GM12878 (cell line): ENCODE measurements around the gene DTNA. TPM values are rescaled to one million over a fixed set of nuclear protein-coding genes. Genes with fewer than 3 reads are reported as not detected.

ENCODE experiments used
- ATAC-seq: fragments of 200-7000 bp; cut with Tn5 transposase; 3 replicates; pipeline ENCODE4 v1.9.1; 2020; ENCODE audit warnings: mild to moderate bottlenecking, moderate library complexity
- BruUV-seq: library from RNA; stranded (reverse); fragments of 400-500 nt; replicated peaks from 2 replicates; lab custom pipeline; 2021; lab: Mats Ljungman, UMichigan
- CTCF ChIA-PET: fragments of 300-600 bp; sonication (Branson Sonifier 250); formaldehyde crosslinking; extraction: SDS; loops from one replicate; lab custom pipeline; 2021; ENCODE audit warnings: inconsistent platforms; lab: Yijun Ruan, JAX
- POLR2A ChIA-PET: fragments of 350-600 bp; formaldehyde crosslinking; extraction: SDS; loops from one replicate; lab custom pipeline; 2021; ENCODE audit warnings: inconsistent platforms; lab: Charles Lee
- RAD21 ChIA-PET: fragments of 300-600 bp; sonication (Branson Sonifier 250); formaldehyde crosslinking; loops from one replicate; lab custom pipeline; 2023; ENCODE audit warnings: antibody characterized with exemption; ENCODE audit not compliant: unreplicated experiment; lab: Charles Lee
- SMC1A ChIA-PET: fragments of 300-600 bp; sonication (Branson Sonifier 250); formaldehyde crosslinking; loops from one replicate; lab custom pipeline; 2023; ENCODE audit not compliant: unreplicated experiment, uncharacterized antibody; lab: Charles Lee
- DNase-seq: peaks from one replicate; pipeline ENCODE4 v3.0.0-alpha.2; 2011; ENCODE audit warnings: low read depth, low spot score
- FAIRE-seq: peaks from 3 replicates; lab custom pipeline; 2011; peaks lifted over from hg19 to GRCh38; lab: Jason Lieb, UNC
- H2AFZ ChIP-seq: 2 replicates; pipeline ENCODE4 v1.6.0; 2011; ENCODE audit warnings: low read depth, low read length, control low read depth; ENCODE audit not compliant: control insufficient read depth
- H3K27ac ChIP-seq: 2 replicates; pipeline ENCODE4 v1.5.1; 2011; ENCODE audit warnings: control low read depth; ENCODE audit not compliant: control insufficient read depth, insufficient read depth
- H3K27me3 ChIP-seq, 2 experiments: replicated peaks in 1 of 2; 2 replicates each; pipeline versions ENCODE4 v1.6.0 to v1.6.1; 2011; ENCODE audit warnings: low read length in 1 of 2; ENCODE audit not compliant: control insufficient read depth in 2 of 2, insufficient read depth in 2 of 2
- H3K36me3 ChIP-seq, 2 experiments: 2 replicates each; pipeline ENCODE4 v1.5.1; 2011; ENCODE audit warnings: low read length in 1 of 2; ENCODE audit not compliant: control insufficient read depth in 2 of 2, insufficient read depth in 2 of 2
- H3K4me1 ChIP-seq: 2 replicates; pipeline ENCODE4 v1.6.1; 2011; ENCODE audit warnings: mild to moderate bottlenecking, low read length, moderate library complexity, mixed read lengths; ENCODE audit not compliant: control insufficient read depth, insufficient read depth
- H3K4me2 ChIP-seq: 2 replicates; pipeline ENCODE4 v1.6.0; 2011; ENCODE audit warnings: control low read depth; ENCODE audit not compliant: control insufficient read depth, insufficient read depth
- H3K4me3 ChIP-seq: fragments of 200-600 bp; sonication (generic); 2 replicates; pipeline ENCODE4 v1.5.1; 2016
- H3K79me2 ChIP-seq: 2 replicates; pipeline ENCODE4 v1.6.0; 2011; ENCODE audit warnings: low read length; ENCODE audit not compliant: control insufficient read depth, insufficient read depth
- H3K9ac ChIP-seq: 2 replicates; pipeline ENCODE4 v1.8.0; 2011; ENCODE audit warnings: low read length, control low read depth, mixed read lengths; ENCODE audit not compliant: control insufficient read depth, insufficient read depth
- H3K9me3 ChIP-seq: replicated peaks from 3 replicates; pipeline ENCODE4 v1.5.1; 2011; ENCODE audit warnings: mild to moderate bottlenecking, low read length; ENCODE audit not compliant: control insufficient read depth, insufficient read depth
- H4K20me1 ChIP-seq: 2 replicates; pipeline ENCODE4 v1.6.0; 2011; ENCODE audit not compliant: control insufficient read depth, insufficient read depth
- ATF7 ChIP-seq: fragments of 450-650 bp; IDR thresholded peaks from 2 replicates; pipeline ENCODE4 v1.6.1; 2016; ENCODE audit warnings: low read depth, mild to moderate bottlenecking
- CBX3 ChIP-seq: fragments of 200-600 bp; sonication (generic); IDR thresholded peaks from 2 replicates; pipeline ENCODE4 v1.6.1; 2016; ENCODE audit warnings: low read depth, borderline replicate concordance
- ETV6 ChIP-seq, 2 experiments: fragments of 450-650 bp in 1 of 2; IDR thresholded peaks in 1 of 2; conservative IDR thresholded peaks in 1 of 2; 2 replicates each; pipeline ENCODE4 v1.6.1; 2014; ENCODE audit warnings: antibody characterized with exemption in 1 of 2, borderline replicate concordance in 1 of 2, low read depth in 1 of 2, mild to moderate bottlenecking in 1 of 2, moderate library complexity in 1 of 2
- GATAD2B ChIP-seq: fragments of 450-650 bp; conservative IDR thresholded peaks from 2 replicates; pipeline ENCODE4 v1.6.1; 2017; ENCODE audit warnings: low read depth, mild to moderate bottlenecking, moderate library complexity
- HDGF ChIP-seq: fragments of 450-650 bp; IDR thresholded peaks from 2 replicates; pipeline ENCODE4 v1.6.1; 2016; ENCODE audit warnings: antibody characterized with exemption
- MTA3 ChIP-seq: IDR thresholded peaks from 2 replicates; pipeline ENCODE4 v1.6.1; 2012; ENCODE audit warnings: low read length, inconsistent platforms, borderline replicate concordance
- MYB ChIP-seq: fragments of 150-350 bp; IDR thresholded peaks from 2 replicates; pipeline ENCODE4 v1.6.1; 2014; ENCODE audit warnings: mild to moderate bottlenecking, low read depth, low read length, borderline replicate concordance
- RAD21 ChIP-seq: IDR thresholded peaks from 2 replicates; pipeline ENCODE4 v1.6.1; 2011; ENCODE audit warnings: mild to moderate bottlenecking, low read depth, low read length, moderate library complexity; ENCODE audit not compliant: insufficient read depth
- RCOR1 ChIP-seq: conservative IDR thresholded peaks from 2 replicates; pipeline ENCODE4 v1.6.1; 2012; ENCODE audit warnings: low read depth, low read length, improper control_type of control experiment
- RELA ChIP-seq: fragments of 450-650 bp; IDR thresholded peaks from 2 replicates; pipeline ENCODE4 v1.8.0; 2014; ENCODE audit warnings: borderline replicate concordance; ENCODE audit not compliant: partially characterized antibody
- SMAD1 ChIP-seq: fragments of 450-650 bp; IDR thresholded peaks from 2 replicates; pipeline ENCODE4 v1.6.1; 2018; ENCODE audit warnings: mild to moderate bottlenecking, low read depth; ENCODE audit not compliant: partially characterized antibody
- SMAD5 ChIP-seq: IDR thresholded peaks from 2 replicates; pipeline ENCODE4 v1.6.1; 2016; ENCODE audit warnings: antibody characterized with exemption, low read depth
- SMC3 ChIP-seq: IDR thresholded peaks from 2 replicates; pipeline ENCODE4 v1.6.1; 2011; ENCODE audit warnings: low read length, improper control_type of control experiment, borderline replicate concordance
- SRF ChIP-seq, 2 experiments: IDR thresholded peaks; 2 replicates each; pipeline ENCODE4 v1.6.1; 2011; ENCODE audit warnings: low read depth in 2 of 2, low read length in 2 of 2, mild to moderate bottlenecking in 1 of 2, moderate library complexity in 1 of 2
- TBL1XR1 ChIP-seq: IDR thresholded peaks from 2 replicates; pipeline ENCODE4 v1.6.1; 2012; ENCODE audit warnings: low read depth, low read length, improper control_type of control experiment
- TCF7 ChIP-seq: IDR thresholded peaks from 2 replicates; pipeline ENCODE4 v1.6.1; 2014; ENCODE audit warnings: antibody characterized with exemption, borderline replicate concordance
- YY1 ChIP-seq: IDR thresholded peaks from 2 replicates; pipeline ENCODE4 v1.6.1; 2011; ENCODE audit warnings: low read depth, mild to moderate bottlenecking, low read length
- ZSCAN29 ChIP-seq: fragments of 450-650 bp; IDR thresholded peaks from 2 replicates; pipeline ENCODE4 v1.6.1; 2017; ENCODE audit warnings: mild to moderate bottlenecking, moderate library complexity
- WGBS: methylation state at CpG from one replicate; pipeline ENCODE4 v1.1.6; 2016; ENCODE audit warnings: low lambda C conversion rate; ENCODE audit not compliant: insufficient replicate concordance, insufficient coverage; ENCODE audit errors: missing lambda C conversion rate; 5-methylcytosine and 5-hydroxymethylcytosine counted together
- in situ Hi-C: fragments of 300-500 bp; cut with MboI; formaldehyde crosslinking; loops from 9 replicates; pipeline ENCODE4 v1.14.3; 2018; ENCODE audit warnings: mixed read lengths
- intact Hi-C: fragments of 100-400 bp; cut with micrococcal nuclease; formaldehyde crosslinking; loops from one replicate; pipeline ENCODE4 v1.14.2; 2022; ENCODE audit not compliant: unreplicated experiment
- polyA plus RNA-seq, 11 experiments: library from polyadenylated mRNA; depleted of rRNA in 4 of 11; unstranded in 6 of 11; stranded (reverse) in 5 of 11; fragments of >200 nt; fragmentation: Nextera tagmentation in 4 of 11; fragmentation: Illumina TruSeq in 1 of 11; extraction: Ambion mirVana in 4 of 11; extraction: Trizol in 1 of 11; gene quantifications; 1 replicate in 1 of 11; 2 replicates in 10 of 11; pipeline versions ENCODE4 v1.2.1 to v1.2.3, GENCODE V29; 2011 to 2016; ENCODE audit warnings: inconsistent platforms in 2 of 11, missing spikeins in 2 of 11, low read depth in 1 of 11
- total RNA-seq, 4 experiments: library from RNA; depleted of rRNA in 3 of 4; stranded (reverse); fragments of >200 nt in 3 of 4; fragmentation: Illumina TruSeq in 1 of 4; extraction: Trizol in 1 of 4; gene quantifications; 2 replicates each; pipeline versions ENCODE4 v1.2.1 to v1.2.3, GENCODE V29; 2013 to 2021
- TF ChIP-seq, protein P1 (sequence below): fragments of 450-650 bp; IDR thresholded peaks from 2 replicates; pipeline ENCODE4 v1.6.1; 2017; ENCODE audit warnings: mild to moderate bottlenecking, low read depth, inconsistent platforms; ENCODE audit not compliant: poor library complexity, severe bottlenecking
- TF ChIP-seq, protein P2 (sequence below): fragments of 450-650 bp; IDR thresholded peaks from 2 replicates; pipeline ENCODE4 v1.6.1; 2016; ENCODE audit warnings: mild to moderate bottlenecking
- TF ChIP-seq, protein P3 (sequence below): IDR thresholded peaks from 2 replicates; pipeline ENCODE4 v1.6.1; 2011; ENCODE audit warnings: mild to moderate bottlenecking, low read depth, low read length, moderate library complexity; ENCODE audit not compliant: insufficient replicate concordance

DTNA gene
- total and polyA plus RNA-seq, 10 of the 15 experiments (the other 5 are each of a cell fraction or from before 2014, with no cell fraction given) = 0.26 to 8.6 (median 0.53) TPM

DNA sequence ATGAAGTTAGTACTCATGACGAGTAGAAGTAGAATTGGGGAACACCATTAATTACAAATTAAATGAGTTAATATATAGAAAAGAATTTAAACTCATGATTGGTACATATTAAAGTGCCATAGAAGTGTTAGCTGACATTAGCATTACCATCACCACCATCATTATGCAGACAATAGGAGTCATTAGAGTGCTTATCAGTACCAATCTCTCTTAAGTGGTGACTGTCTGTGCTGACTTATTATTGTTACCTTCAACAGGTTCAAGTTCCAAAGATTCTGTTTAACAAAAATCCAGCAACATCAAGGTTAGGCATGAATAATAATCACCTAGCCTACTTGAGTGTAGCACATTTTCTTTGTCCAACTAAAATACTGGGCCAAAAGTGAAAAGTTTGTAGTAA lies 222.3 kb downstream of the DTNA start (continued):
- TF ChIP-seq, protein P1, sequence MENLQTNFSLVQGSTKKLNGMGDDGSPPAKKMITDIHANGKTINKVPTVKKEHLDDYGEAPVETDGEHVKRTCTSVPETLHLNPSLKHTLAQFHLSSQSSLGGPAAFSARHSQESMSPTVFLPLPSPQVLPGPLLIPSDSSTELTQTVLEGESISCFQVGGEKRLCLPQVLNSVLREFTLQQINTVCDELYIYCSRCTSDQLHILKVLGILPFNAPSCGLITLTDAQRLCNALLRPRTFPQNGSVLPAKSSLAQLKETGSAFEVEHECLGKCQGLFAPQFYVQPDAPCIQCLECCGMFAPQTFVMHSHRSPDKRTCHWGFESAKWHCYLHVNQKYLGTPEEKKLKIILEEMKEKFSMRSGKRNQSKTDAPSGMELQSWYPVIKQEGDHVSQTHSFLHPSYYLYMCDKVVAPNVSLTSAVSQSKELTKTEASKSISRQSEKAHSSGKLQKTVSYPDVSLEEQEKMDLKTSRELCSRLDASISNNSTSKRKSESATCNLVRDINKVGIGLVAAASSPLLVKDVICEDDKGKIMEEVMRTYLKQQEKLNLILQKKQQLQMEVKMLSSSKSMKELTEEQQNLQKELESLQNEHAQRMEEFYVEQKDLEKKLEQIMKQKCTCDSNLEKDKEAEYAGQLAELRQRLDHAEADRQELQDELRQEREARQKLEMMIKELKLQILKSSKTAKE = no peak
- no peak for TF ChIP-seq GATAD2B
- TF ChIP-seq ATF7 = no peak
- TF ChIP-seq TBL1XR1 = no peak
- TF ChIP-seq SRF (IDR thresholded peaks at IDR 0.05; ENCODE audit: low read depth in 2 of 2, low read length in 2 of 2) = no peak
- no peak for TF ChIP-seq CBX3
- TF ChIP-seq, protein P2, sequence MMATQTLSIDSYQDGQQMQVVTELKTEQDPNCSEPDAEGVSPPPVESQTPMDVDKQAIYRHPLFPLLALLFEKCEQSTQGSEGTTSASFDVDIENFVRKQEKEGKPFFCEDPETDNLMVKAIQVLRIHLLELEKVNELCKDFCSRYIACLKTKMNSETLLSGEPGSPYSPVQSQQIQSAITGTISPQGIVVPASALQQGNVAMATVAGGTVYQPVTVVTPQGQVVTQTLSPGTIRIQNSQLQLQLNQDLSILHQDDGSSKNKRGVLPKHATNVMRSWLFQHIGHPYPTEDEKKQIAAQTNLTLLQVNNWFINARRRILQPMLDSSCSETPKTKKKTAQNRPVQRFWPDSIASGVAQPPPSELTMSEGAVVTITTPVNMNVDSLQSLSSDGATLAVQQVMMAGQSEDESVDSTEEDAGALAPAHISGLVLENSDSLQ = no peak
- no peak for TF ChIP-seq YY1
- no peak for TF ChIP-seq SMAD1
- no peak for TF ChIP-seq RAD21

DNA sequence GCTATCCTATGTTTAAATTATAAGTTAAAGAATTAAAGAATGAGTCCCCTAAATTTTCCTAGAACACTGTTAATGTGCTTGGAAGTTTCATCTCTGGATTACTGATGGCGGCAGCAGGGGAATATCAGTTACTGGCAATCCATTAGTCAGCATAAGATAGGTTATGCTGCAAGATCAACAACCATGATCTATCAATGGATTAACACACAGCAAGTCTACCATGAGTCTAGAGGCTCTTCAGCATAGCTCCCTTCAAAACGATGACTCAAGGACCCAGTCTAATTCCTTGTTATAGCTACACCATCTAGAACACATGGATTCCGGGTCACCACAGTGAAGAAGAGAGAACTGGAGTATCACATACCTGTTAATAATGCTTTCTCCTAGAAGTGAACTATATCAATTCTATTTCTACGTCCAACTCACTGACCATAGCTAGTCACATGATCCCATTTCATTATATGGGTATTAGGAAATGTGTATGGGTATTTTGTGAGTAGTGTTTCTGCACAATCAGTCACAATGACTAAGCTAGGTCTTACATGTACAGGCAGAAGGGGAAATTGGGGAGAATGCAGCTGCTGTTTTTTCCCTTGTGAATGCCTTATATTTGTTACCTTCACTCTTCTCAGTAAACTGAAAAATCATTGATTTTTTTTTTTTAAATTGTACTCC lies 222.8 kb downstream of the DTNA start:
- H4K20me1 ChIP-seq = no peaks in the 10 kb centered on the region
- no TSS peak for BruUV-seq
- no peak overlapping the region for H3K9ac ChIP-seq
- H3K9me3 ChIP-seq = no peaks in the 10 kb centered on the region
- no peaks in the 10 kb centered on the region for H3K4me1 ChIP-seq
- H3K79me2 ChIP-seq = no peaks in the 10 kb centered on the region
- intact Hi-C loops (no loop called here), in situ Hi-C loops (no loop called here)
- SMC1A ChIA-PET = interaction anchor here (1.3 kb wide), 1 partner anchor 173 kb away, joined by 3 read pairs; no protein-coding TSS in a partner anchor
- H3K4me2 ChIP-seq = no peak overlapping the region
- H3K4me3 ChIP-seq = no peak overlapping the region
- no peak for DNase-seq
- no peaks in the 10 kb centered on the region for H3K36me3 ChIP-seq
- FAIRE-seq = no peak
- POLR2A ChIA-PET = no interaction called here
- ATAC-seq = no peak
- no peak overlapping the region for H2AFZ ChIP-seq
- CTCF ChIA-PET = no interaction called here
- H3K27ac ChIP-seq = no peak overlapping the region
- WGBS = 8% methylated on average over 4 of the region's 4 CpGs
- H3K27me3 ChIP-seq = no peaks in the 10 kb centered on the region
- RAD21 ChIA-PET = no interaction called here
- TF ChIP-seq RELA = no peak
- TF ChIP-seq ZSCAN29 = no peak
- no peak for TF ChIP-seq MYB
- TF ChIP-seq SMAD5 = no peak
- TF ChIP-seq HDGF = no peak
- TF ChIP-seq SMC3 = no peak
- no peak for TF ChIP-seq MTA3
- TF ChIP-seq RCOR1 = no peak
- TF ChIP-seq TCF7 = no peak
- no peak for TF ChIP-seq ETV6 (conservative IDR thresholded peaks at IDR 0.05 in 1 of 2, IDR thresholded peaks at IDR 0.05 in 1 of 2; ENCODE audit: borderline replicate concordance in 1 of 2, low read depth in 1 of 2)
- TF ChIP-seq, protein P3, sequence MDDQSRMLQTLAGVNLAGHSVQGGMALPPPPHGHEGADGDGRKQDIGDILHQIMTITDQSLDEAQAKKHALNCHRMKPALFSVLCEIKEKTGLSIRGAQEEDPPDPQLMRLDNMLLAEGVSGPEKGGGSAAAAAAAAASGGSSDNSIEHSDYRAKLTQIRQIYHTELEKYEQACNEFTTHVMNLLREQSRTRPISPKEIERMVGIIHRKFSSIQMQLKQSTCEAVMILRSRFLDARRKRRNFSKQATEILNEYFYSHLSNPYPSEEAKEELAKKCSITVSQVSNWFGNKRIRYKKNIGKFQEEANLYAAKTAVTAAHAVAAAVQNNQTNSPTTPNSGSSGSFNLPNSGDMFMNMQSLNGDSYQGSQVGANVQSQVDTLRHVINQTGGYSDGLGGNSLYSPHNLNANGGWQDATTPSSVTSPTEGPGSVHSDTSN = no peak
